ENCODE measurements around the gene PRR33. TPM values are rescaled to one million over a fixed set of nuclear protein-coding genes. Genes with fewer than 3 reads are reported as not detected.

PRR33 gene
- total RNA-seq, 1 donor from 2014 or later, result not detected

GRCh38 chr11:1920909-1921573 is 29.3 kb upstream of the PRR33 start:
- no peak for FAIRE-seq
- TF ChIP-seq, protein P1, sequence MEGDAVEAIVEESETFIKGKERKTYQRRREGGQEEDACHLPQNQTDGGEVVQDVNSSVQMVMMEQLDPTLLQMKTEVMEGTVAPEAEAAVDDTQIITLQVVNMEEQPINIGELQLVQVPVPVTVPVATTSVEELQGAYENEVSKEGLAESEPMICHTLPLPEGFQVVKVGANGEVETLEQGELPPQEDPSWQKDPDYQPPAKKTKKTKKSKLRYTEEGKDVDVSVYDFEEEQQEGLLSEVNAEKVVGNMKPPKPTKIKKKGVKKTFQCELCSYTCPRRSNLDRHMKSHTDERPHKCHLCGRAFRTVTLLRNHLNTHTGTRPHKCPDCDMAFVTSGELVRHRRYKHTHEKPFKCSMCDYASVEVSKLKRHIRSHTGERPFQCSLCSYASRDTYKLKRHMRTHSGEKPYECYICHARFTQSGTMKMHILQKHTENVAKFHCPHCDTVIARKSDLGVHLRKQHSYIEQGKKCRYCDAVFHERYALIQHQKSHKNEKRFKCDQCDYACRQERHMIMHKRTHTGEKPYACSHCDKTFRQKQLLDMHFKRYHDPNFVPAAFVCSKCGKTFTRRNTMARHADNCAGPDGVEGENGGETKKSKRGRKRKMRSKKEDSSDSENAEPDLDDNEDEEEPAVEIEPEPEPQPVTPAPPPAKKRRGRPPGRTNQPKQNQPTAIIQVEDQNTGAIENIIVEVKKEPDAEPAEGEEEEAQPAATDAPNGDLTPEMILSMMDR (IDR thresholded peaks at IDR 0.05; ENCODE audit: insufficient read depth, low read length, severe bottlenecking), result no peak
- no peak overlapping the region for H3K4me3 ChIP-seq (ENCODE audit: low read depth, low read length)
- DNase-seq (ENCODE audit: low read depth), result no peak
- no peaks in the 10 kb centered on the region for H3K36me3 ChIP-seq (ENCODE audit: control insufficient read depth, insufficient read depth, low read length)
- H3K27me3 ChIP-seq (ENCODE audit: control insufficient read depth, insufficient read depth, low read length), result no peaks in the 10 kb centered on the region

- no peaks in the 10 kb centered on the region for H3K36me3 ChIP-seq (ENCODE audit: control insufficient read depth, insufficient read depth, low read length)
- FAIRE-seq, result no peak
- DNase-seq (ENCODE audit: low read depth), result no peak
- TF ChIP-seq, protein P1 (IDR thresholded peaks at IDR 0.05; ENCODE audit: insufficient read depth, low read length, severe bottlenecking), result no peak
- H3K27me3 ChIP-seq (ENCODE audit: control insufficient read depth, insufficient read depth, low read length), result no peaks in the 10 kb centered on the region
- H3K4me3 ChIP-seq (ENCODE audit: low read depth, low read length), result no peak overlapping the region
These were observed 28.6 kb upstream of the PRR33 start for GRCh38 chr11:1920128-1920908.

DNA sequence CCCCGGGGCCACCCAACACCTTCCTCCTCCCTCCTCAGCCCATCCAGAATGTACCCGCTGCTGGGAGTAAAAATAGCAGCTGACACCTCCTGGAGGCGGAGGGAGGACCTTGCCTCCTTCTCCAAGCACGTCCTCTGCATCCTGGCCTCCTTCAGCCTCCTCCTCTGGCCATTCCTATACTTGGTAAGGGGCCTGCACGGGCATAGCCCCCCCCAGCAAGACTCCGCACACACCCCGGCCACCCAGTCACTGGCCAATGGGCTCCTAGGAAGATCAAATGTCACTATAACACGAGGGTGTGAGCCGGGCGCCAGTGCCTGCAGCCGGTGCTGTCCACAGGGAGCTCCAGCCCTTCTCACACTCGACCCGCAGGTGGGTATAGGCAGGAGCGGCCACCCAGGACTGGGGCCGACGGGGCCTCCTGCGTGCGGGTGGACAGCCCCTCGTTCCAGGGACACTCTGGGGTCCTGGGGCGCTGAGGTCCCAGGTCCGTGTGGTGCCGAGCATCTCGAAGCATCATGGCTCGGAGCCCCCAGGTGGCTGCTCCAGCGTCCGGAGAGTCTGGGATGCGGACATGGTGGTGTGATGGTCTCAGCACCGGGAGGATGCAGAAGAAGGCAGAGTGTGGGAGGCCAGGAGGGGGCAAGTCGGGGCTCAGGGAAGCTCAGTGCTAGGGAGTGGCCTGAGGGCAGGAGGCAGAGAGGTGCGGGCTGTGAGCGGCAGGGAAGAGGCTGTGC is 27.9 kb upstream of the PRR33 start, which contains the start of gene TNNT3:
Gene TNNT3 (plus strand): TSS at position 313 of the 737 bp plus-strand sequence. CDS start 3,172 bp downstream, outside the sequence.
- Histone ChIP-seq H3K4me3 (ENCODE audit: low read depth, low read length) (no peak within 1 kb of the TSS), H3K36me3 (ENCODE audit: control insufficient read depth, insufficient read depth, low read length) (no peaks in the 10 kb centered on the region), H3K27me3 (ENCODE audit: control insufficient read depth, insufficient read depth, low read length) (no peaks in the 10 kb centered on the region)
- FAIRE-seq (no peak), DNase-seq (ENCODE audit: low read depth) (no peak)
- TF ChIP-seq, protein P1 (IDR thresholded peaks at IDR 0.05; ENCODE audit: insufficient read depth, low read length, severe bottlenecking), result no peak

- Histone ChIP-seq H3K4me3 (ENCODE audit: low read depth, low read length) (no peak overlapping the region), H3K27me3 (ENCODE audit: control insufficient read depth, insufficient read depth, low read length) (no peaks in the 10 kb centered on the region), H3K36me3 (ENCODE audit: control insufficient read depth, insufficient read depth, low read length) (no peaks in the 10 kb centered on the region)
- no peak for FAIRE-seq
- DNase-seq (ENCODE audit: low read depth), result no peak
- TF ChIP-seq, protein P1 (IDR thresholded peaks at IDR 0.05; ENCODE audit: insufficient read depth, low read length, severe bottlenecking), result peak; percentile 18
These were observed 27.0 kb upstream of the PRR33 start for GRCh38 chr11:1918436-1919315.

Data from bronchial epithelial cell (primary cell).